Esophagus muscularis mucosa (tissue), 4 donors: ENCODE measurements around the gene RAB8A.

Source experiments
- EP300 ChIP-seq: sonication (generic); formaldehyde crosslinking; IDR thresholded peaks from one replicate; pipeline ENCODE4 v1.6.1; 2017; ENCODE audit warnings: antibody characterized with exemption
- POLR2A ChIP-seq: fragments of 450-650 bp; IDR thresholded peaks from one replicate; pipeline ENCODE4 v1.6.1; 2017; ENCODE audit warnings: antibody characterized with exemption, moderate library complexity, mild to moderate bottlenecking, low read depth
- POLR2AphosphoS5 ChIP-seq, 2 donors: sonication (generic); formaldehyde crosslinking; IDR thresholded peaks; one replicate each; pipeline ENCODE4 v1.6.1; 2017; ENCODE audit warnings: antibody characterized with exemption in 2 of 2
- TF ChIP-seq, protein P1 (sequence below), 3 experiments: fragments of 200-600 bp in 2 of 3; fragments of 450-650 bp in 1 of 3; sonication (generic) in 2 of 3; IDR thresholded peaks; one replicate each; pipeline ENCODE4 v1.5.1; 2017 to 2019; ENCODE audit warnings: antibody characterized with exemption in 3 of 3, mild to moderate bottlenecking in 2 of 3, moderate library complexity in 1 of 3

DNA sequence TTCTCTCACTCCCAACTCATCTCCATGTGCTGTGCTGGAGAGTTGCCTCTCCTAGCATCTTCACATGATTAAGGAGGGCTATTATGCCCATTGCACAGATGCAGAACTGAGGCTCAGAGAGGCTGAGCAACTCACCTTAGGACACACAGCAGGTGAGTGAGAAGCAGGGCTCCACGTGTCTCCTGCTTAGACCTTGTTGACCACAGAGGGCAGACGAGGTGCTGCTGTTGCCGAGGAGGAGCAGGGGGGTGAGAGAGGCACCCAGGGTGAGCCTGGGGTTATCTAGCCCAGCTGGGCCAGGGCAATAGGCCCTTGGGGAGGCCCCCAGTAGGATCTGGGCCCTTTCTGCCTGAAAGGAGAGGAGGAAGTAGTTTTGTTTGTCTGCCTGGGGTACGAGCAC, 29.4 kb downstream of the RAB8A start:
- TF ChIP-seq, protein P1, sequence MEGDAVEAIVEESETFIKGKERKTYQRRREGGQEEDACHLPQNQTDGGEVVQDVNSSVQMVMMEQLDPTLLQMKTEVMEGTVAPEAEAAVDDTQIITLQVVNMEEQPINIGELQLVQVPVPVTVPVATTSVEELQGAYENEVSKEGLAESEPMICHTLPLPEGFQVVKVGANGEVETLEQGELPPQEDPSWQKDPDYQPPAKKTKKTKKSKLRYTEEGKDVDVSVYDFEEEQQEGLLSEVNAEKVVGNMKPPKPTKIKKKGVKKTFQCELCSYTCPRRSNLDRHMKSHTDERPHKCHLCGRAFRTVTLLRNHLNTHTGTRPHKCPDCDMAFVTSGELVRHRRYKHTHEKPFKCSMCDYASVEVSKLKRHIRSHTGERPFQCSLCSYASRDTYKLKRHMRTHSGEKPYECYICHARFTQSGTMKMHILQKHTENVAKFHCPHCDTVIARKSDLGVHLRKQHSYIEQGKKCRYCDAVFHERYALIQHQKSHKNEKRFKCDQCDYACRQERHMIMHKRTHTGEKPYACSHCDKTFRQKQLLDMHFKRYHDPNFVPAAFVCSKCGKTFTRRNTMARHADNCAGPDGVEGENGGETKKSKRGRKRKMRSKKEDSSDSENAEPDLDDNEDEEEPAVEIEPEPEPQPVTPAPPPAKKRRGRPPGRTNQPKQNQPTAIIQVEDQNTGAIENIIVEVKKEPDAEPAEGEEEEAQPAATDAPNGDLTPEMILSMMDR (IDR thresholded peaks at IDR 0.05) = no peak
- TF ChIP-seq POLR2AphosphoS5 (IDR thresholded peaks at IDR 0.05) = no peak
- TF ChIP-seq EP300 = no peak
- TF ChIP-seq POLR2A = no peak
